ENCODE results near the gene KLHL30.

GRCh38 chr2:238126338-238126737 lies 12.1 kb upstream of the KLHL30 start:
- TF ChIP-seq POLR2A (IDR thresholded peaks at IDR 0.05; ENCODE audit: low read length) = no peak
- no peak for TF ChIP-seq GATA1 (IDR thresholded peaks at IDR 0.05; ENCODE audit: low read depth, low read length)
